ENCODE data around the gene PITPNM1.

DNA sequence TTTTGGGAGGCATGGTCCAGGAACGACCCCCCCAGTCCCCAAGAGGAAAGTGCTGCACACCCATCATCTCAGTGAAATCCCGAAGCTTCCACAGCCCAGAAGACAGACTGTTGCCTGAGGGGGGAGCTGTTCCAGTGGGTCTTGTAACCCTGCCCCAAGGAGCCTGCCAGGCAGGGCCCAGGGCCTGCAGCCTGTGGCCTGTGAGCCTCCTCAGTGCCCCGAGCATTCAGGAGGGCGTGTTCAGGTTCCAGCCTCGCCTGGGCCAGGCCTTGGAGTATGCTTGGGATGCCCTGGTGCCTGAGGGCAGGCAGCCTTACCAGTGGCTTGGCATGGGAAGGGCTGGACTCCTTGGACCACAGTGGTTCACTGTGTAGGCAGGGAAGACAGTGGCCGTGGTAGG, 36.0 kb upstream of the PITPNM1 start:
- no peak for TF ChIP-seq POLR2A (IDR thresholded peaks at IDR 0.05)
- TF ChIP-seq, protein P1, sequence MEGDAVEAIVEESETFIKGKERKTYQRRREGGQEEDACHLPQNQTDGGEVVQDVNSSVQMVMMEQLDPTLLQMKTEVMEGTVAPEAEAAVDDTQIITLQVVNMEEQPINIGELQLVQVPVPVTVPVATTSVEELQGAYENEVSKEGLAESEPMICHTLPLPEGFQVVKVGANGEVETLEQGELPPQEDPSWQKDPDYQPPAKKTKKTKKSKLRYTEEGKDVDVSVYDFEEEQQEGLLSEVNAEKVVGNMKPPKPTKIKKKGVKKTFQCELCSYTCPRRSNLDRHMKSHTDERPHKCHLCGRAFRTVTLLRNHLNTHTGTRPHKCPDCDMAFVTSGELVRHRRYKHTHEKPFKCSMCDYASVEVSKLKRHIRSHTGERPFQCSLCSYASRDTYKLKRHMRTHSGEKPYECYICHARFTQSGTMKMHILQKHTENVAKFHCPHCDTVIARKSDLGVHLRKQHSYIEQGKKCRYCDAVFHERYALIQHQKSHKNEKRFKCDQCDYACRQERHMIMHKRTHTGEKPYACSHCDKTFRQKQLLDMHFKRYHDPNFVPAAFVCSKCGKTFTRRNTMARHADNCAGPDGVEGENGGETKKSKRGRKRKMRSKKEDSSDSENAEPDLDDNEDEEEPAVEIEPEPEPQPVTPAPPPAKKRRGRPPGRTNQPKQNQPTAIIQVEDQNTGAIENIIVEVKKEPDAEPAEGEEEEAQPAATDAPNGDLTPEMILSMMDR (IDR thresholded peaks at IDR 0.05) = no peak
- no peak for TF ChIP-seq POLR2AphosphoS5 (IDR thresholded peaks at IDR 0.05)

Data from sigmoid colon (tissue), 4 donors.